Ovary (tissue), 9 donors: Measurements from ENCODE around the gene CHID1. TPM values are rescaled to one million over a fixed set of nuclear protein-coding genes. Genes with fewer than 3 reads are reported as not detected.

Experiments used
- DNase-seq, 5 donors: peaks; one replicate each; pipeline ENCODE4 v3.0.0-alpha.2; 2019 to 2020
- H3K27ac ChIP-seq, 2 donors: fragments of 200-600 bp; one replicate each; pipeline versions ENCODE4 v1.5.1 to v1.8.0; 2019 to 2022
- H3K27me3 ChIP-seq: fragments of 200-600 bp; one replicate; pipeline ENCODE4 v1.8.0; 2022
- H3K36me3 ChIP-seq: fragments of 200-600 bp; sonication (generic); one replicate; pipeline ENCODE4 v1.5.1; 2019
- H3K4me1 ChIP-seq: one replicate; pipeline ENCODE4 v1.8.1; 2013; ENCODE audit warnings: mild to moderate bottlenecking, moderate library complexity; ENCODE audit not compliant: insufficient read depth
- H3K4me3 ChIP-seq: fragments of 200-600 bp; sonication (generic); one replicate; pipeline ENCODE4 v1.5.1; 2017
- H3K9me3 ChIP-seq, 2 donors: fragments of 200-600 bp in 1 of 2; sonication (generic) in 1 of 2; one replicate each; pipeline versions ENCODE4 v1.5.1 to v1.8.1; 2013 to 2019; ENCODE audit warnings: mild to moderate bottlenecking in 1 of 2, moderate library complexity in 1 of 2
- EP300 ChIP-seq: sonication (generic); formaldehyde crosslinking; IDR thresholded peaks from one replicate; pipeline ENCODE4 v1.6.1; 2017; ENCODE audit warnings: antibody characterized with exemption
- POLR2A ChIP-seq: fragments of 450-650 bp; IDR thresholded peaks from one replicate; pipeline ENCODE4 v1.6.1; 2017; ENCODE audit warnings: antibody characterized with exemption, mild to moderate bottlenecking, moderate library complexity
- WGBS, 3 donors: extraction: QIAGEN DNeasy Blood & Tissue Kit in 1 of 3; methylation state at CpG; one replicate each; pipeline versions ENCODE4 v1.1.5 to v1.1.7; 2013 to 2017; 5-methylcytosine and 5-hydroxymethylcytosine counted together
- intact Hi-C, 4 donors: fragments of 100-400 bp; cut with DNase I; formaldehyde crosslinking; loops; one replicate each; pipeline versions ENCODE4 v1.11.0 to v1.15.1; 2022 to 2023
- polyA plus RNA-seq, 2 donors: library from polyadenylated mRNA; stranded (reverse); fragments of 200-250 nt in 1 of 2; fragments of 350-450 nt in 1 of 2; fragmentation: Illumina TruSeq in 1 of 2; extraction: RNeasy Lipid Tissue Mini Kit (QIAGEN cat#74804) in 1 of 2; gene quantifications; one replicate each; pipeline ENCODE4 v1.2.3, GENCODE V29; 2013 to 2014
- total RNA-seq, 7 donors: library from RNA; depleted of rRNA in 2 of 7; stranded (reverse); fragments of >200 nt in 2 of 7; fragmentation: NEBNext Ultra II Directional in 3 of 7; extraction: Animal tissue kit (Norgen Biotek cat#: 25700) in 3 of 7; gene quantifications; one replicate each; pipeline versions ENCODE4 v1.1.0 to v1.2.4, GENCODE V29; 2016 to 2023
- TF ChIP-seq, protein P1 (sequence below), 3 donors: fragments of 450-650 bp in 2 of 3; fragments of 200-600 bp in 1 of 3; IDR thresholded peaks; one replicate each; pipeline versions ENCODE4 v1.5.1 to v1.8.0; 2016 to 2022; ENCODE audit warnings: antibody characterized with exemption in 3 of 3, mild to moderate bottlenecking in 1 of 3
- donor health status: DM: no; HTN: no; CAD: no; lungs with moderate emphysema.
- donor health status: DM: no; HTN: no; CAD: no.
- donor health status: Bipolar disorder and iron deficiency.
- donor health status: DM: yes; HTN: yes; CAD: no.
- donor health status: DM: no; HTN: no; CAD: no.
- donor health status: DM: yes; HTN: yes; CAD: no.

Gene CHID1
- total and polyA plus RNA-seq, 9 donors, result 41.0 to 90.7 (median 70.6) TPM

GRCh38 chr11:839875-840617 is 70.6 kb downstream of the CHID1 start:
- intact Hi-C loops, result loop anchor here in 1 of 4 donors (5.0 to 10.0 kb wide), 2 partner anchors 33 to 625 kb away; partner anchors contain the start of genes PIDD1 and RPLP2
- H3K27ac ChIP-seq, result no peak overlapping the region

DNA sequence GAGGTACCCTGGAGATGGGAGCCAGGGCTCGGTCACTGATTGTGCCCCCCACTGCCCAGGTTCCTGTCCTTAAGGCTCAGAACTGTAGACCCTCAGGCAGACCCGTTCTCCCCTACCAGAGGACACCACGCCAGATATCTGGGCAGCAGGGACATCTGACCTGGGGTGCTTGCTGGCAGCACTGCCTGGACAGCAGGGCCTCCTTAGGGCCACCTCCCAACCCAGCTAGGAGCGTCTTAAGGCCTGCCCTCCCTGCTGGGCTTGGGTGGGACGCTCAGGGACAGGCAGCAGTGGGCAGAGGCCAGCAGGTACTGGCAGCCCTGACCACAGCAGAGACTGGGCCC is 71.4 kb downstream of the CHID1 start:
- WGBS, 3 donors, result 80 to 90% (median 87%) methylated on average over 5 of the region's 5 CpGs
- no peak overlapping the region for H3K4me3 ChIP-seq
- no peak overlapping the region for H3K27ac ChIP-seq
- TF ChIP-seq, protein P1, sequence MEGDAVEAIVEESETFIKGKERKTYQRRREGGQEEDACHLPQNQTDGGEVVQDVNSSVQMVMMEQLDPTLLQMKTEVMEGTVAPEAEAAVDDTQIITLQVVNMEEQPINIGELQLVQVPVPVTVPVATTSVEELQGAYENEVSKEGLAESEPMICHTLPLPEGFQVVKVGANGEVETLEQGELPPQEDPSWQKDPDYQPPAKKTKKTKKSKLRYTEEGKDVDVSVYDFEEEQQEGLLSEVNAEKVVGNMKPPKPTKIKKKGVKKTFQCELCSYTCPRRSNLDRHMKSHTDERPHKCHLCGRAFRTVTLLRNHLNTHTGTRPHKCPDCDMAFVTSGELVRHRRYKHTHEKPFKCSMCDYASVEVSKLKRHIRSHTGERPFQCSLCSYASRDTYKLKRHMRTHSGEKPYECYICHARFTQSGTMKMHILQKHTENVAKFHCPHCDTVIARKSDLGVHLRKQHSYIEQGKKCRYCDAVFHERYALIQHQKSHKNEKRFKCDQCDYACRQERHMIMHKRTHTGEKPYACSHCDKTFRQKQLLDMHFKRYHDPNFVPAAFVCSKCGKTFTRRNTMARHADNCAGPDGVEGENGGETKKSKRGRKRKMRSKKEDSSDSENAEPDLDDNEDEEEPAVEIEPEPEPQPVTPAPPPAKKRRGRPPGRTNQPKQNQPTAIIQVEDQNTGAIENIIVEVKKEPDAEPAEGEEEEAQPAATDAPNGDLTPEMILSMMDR (IDR thresholded peaks at IDR 0.05), result no peak
- no peak for TF ChIP-seq EP300
- TF ChIP-seq POLR2A, result no peak
- peaks cover 17% of the 10 kb centered on the region for H3K4me1 ChIP-seq
- H3K36me3 ChIP-seq, result no peaks in the 10 kb centered on the region
- no peaks in the 10 kb centered on the region for H3K9me3 ChIP-seq
- no peak for DNase-seq
- H3K27me3 ChIP-seq, result no peaks in the 10 kb centered on the region
- intact Hi-C loops, result no loop called here

More at GRCh38 chr11:839875-840617, 70.6 kb downstream of the CHID1 start:
- no peak for DNase-seq
- H3K4me3 ChIP-seq, result no peak overlapping the region
- no peaks in the 10 kb centered on the region for H3K36me3 ChIP-seq
- H3K4me1 ChIP-seq, result peaks cover 15% of the 10 kb centered on the region
- TF ChIP-seq POLR2A (no peak), EP300 (no peak)
- TF ChIP-seq, protein P1 (IDR thresholded peaks at IDR 0.05), result no peak
- WGBS, 3 donors, result 63 to 73% (median 63%) methylated on average over 21 to 25 of the region's 25 CpGs
- H3K27me3 ChIP-seq, result no peaks in the 10 kb centered on the region
- no peaks in the 10 kb centered on the region for H3K9me3 ChIP-seq

DNA sequence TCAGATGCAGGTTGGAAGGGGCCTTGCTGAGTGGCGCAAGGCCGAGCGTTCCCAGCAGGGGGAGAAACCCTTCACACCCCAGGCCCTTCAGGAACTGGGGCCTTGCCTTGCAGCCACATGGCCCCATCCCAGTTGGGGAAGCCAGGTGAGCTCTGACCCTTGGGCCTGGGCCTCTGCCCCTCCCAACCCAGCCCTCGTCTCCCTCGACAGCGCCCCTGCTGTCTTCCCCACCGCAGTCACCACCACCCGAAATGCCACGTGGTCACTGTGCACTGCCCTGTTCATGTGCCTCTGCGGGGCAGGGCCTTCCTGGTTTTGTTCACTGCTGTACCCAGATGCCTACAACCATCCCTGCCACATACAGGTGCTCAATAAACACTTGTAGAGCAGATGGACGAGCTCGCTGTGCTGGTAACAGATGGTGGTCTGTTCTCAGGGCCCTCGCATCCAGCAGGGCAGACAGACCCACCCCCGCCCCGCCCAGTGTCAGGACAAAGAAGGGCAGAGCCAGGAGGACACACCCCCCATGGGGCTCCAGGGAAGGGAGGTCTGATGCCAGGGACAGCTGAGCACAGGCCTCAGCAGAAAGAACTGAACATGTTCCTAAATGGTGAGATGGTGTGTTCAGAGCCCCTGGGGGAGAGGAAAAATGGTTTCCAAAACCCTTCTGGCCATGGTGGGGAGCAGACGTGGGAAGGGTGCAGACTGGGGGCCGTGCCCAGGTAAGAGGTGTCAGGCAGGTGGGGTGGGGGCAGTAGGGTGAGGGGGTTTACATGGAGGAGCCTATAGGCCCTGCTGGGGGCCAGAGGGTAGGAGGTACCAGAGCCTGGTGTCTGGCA is 72.0 kb downstream of the CHID1 start:
- Histone ChIP-seq H3K27ac (no peak overlapping the region), H3K4me3 (no peak overlapping the region), H3K9me3 (no peaks in the 10 kb centered on the region), H3K27me3 (no peaks in the 10 kb centered on the region), H3K36me3 (no peaks in the 10 kb centered on the region), H3K4me1 (peaks cover 18% of the 10 kb centered on the region)
- WGBS, 3 donors, result 38 to 60% (median 47%) methylated on average over 17 of the region's 17 CpGs
- TF ChIP-seq, protein P1 (IDR thresholded peaks at IDR 0.05), result no peak
- no peak for TF ChIP-seq POLR2A
- TF ChIP-seq EP300, result no peak
- DNase-seq, result no peak
- intact Hi-C loops, result no loop called here

- Histone ChIP-seq H3K4me1 (peaks cover 18% of the 10 kb centered on the region), H3K4me3 (no peak overlapping the region), H3K9me3 (no peaks in the 10 kb centered on the region), H3K36me3 (no peaks in the 10 kb centered on the region), H3K27ac (no peak overlapping the region), H3K27me3 (no peaks in the 10 kb centered on the region)
- WGBS, 3 donors, result 69 to 82% (median 71%) methylated on average over 8 of the region's 8 CpGs
- intact Hi-C loops, result no loop called here
- TF ChIP-seq, protein P1 (IDR thresholded peaks at IDR 0.05), result no peak
- no peak for TF ChIP-seq POLR2A
- no peak for TF ChIP-seq EP300
- no peak for DNase-seq
Measured at GRCh38 chr11:837990-838307, 72.7 kb downstream of the CHID1 start.
